Inferior parietal cortex (tissue), 1 donor: Measurements from ENCODE around the gene CHDH.

ENCODE experiments used
- DNase-seq: peaks from one replicate; pipeline ENCODE4 v3.0.0-alpha.2; 2016; ENCODE audit errors: extremely low spot score

CHDH gene

GRCh38 chr3:53789459-53789858, 56.8 kb downstream of the CHDH start:
- no peak for DNase-seq

- DNase-seq: no peak
Measured at GRCh38 chr3:53788038-53788437, 58.2 kb downstream of the CHDH start.

GRCh38 chr3:53787016-53787415, 59.2 kb downstream of the CHDH start:
- DNase-seq: no peak

GRCh38 chr3:53780806-53781205, 65.4 kb downstream of the CHDH start:
- no peak for DNase-seq

- no peak for DNase-seq
Measured at GRCh38 chr3:53780171-53780570, 66.0 kb downstream of the CHDH start.

- no peak for DNase-seq
Measured at GRCh38 chr3:53778153-53778552, 68.1 kb downstream of the CHDH start.

- no peak for DNase-seq
Measured at GRCh38 chr3:53777468-53777867, 68.8 kb downstream of the CHDH start.

- no peak for DNase-seq
Measured at GRCh38 chr3:53776494-53777101, 69.6 kb downstream of the CHDH start.

GRCh38 chr3:53775834-53776251, 70.4 kb downstream of the CHDH start:
- no peak for DNase-seq

GRCh38 chr3:53775018-53775417, 71.2 kb downstream of the CHDH start:
- no peak for DNase-seq

- DNase-seq: no peak
Measured at GRCh38 chr3:53774414-53774813, 71.8 kb downstream of the CHDH start.

GRCh38 chr3:53773611-53774368, 72.4 kb downstream of the CHDH start:
- peak; percentile 63 for DNase-seq

GRCh38 chr3:53773021-53773436, 73.2 kb downstream of the CHDH start:
- DNase-seq: no peak

- DNase-seq: no peak
Measured at GRCh38 chr3:53772562-53772961, 73.7 kb downstream of the CHDH start.

GRCh38 chr3:53768478-53769459, 77.5 kb downstream of the CHDH start:
- DNase-seq: no peak

GRCh38 chr3:53766706-53767105, 79.5 kb downstream of the CHDH start:
- no peak for DNase-seq

GRCh38 chr3:53765753-53766152, 80.5 kb downstream of the CHDH start:
- DNase-seq: no peak

- no peak for DNase-seq
Measured at GRCh38 chr3:53764026-53764775, 82.0 kb downstream of the CHDH start.

- DNase-seq: no peak
Measured at GRCh38 chr3:53763353-53763752, 82.9 kb downstream of the CHDH start.
